CD4-positive, alpha-beta T cell treated with Interferon alpha-2 for 1 hour (primary cell): ENCODE data around the gene WFDC10A.
A peak's percentile ranks its signal among the peaks of the same experiment; 100 is the strongest.
"Not testable (repeated sequence)": the region's sequence is repeated elsewhere in the genome, so short reads cannot be mapped to it uniquely, and the experiment has no call there.

Experiments
- DNase-seq, 2 donors: peaks; one replicate each; pipeline ENCODE4 v3.0.0-alpha.2; 2020 to 2022

Gene WFDC10A

GRCh38 chr20:45629496-45630100 is at the start of gene WFDC10A:
Gene WFDC10A, plus strand, starts transcription at chr20:45629739. Its CDS starts 75 bp downstream, at chr20:45629814.
- DNase-seq = peak; percentile 19 to 27

GRCh38 chr20:45581702-45582101 is 47.8 kb upstream of the WFDC10A start:
- no peak for DNase-seq

DNA sequence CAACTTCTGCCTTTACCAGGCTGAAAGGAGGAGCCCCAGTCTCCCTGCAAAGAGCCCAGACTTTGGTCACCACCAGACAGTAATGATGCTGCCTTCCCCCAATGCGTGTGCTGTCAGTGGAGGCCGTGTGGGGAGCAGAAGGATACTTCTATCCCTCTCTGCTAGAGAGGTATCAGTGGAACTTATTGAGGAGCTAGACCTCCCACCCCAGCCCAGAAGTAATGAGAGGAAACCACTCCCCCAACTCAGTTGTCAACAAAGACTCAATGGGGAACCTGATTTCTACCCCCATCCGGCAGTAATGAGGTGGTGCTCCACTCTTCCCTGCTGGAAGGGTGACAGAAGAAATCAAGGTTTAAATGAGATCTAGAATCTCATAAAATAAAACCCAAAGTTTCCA is 46.0 kb upstream of the WFDC10A start:
- no peak for DNase-seq

DNA sequence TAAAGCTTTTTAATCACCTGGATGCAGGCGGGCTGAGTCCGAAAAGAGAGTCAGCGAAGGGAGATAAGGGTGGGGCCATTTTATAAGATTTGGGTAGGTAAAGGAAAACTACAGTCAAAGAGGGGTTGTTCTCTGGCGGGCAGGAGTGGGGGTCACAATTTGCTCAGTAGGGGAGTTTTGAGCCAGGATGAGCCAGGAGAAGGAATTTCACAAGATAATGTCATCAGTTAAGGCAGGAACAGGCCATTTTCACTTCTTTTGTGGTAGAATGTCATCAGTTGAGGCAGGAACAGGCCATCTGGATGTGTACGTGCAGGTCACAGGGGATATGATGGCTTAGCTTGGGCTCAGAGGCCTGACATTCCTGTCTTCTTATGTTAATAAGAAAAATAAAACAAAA is 45.2 kb upstream of the WFDC10A start:
- not testable (repeated sequence) for DNase-seq

DNA sequence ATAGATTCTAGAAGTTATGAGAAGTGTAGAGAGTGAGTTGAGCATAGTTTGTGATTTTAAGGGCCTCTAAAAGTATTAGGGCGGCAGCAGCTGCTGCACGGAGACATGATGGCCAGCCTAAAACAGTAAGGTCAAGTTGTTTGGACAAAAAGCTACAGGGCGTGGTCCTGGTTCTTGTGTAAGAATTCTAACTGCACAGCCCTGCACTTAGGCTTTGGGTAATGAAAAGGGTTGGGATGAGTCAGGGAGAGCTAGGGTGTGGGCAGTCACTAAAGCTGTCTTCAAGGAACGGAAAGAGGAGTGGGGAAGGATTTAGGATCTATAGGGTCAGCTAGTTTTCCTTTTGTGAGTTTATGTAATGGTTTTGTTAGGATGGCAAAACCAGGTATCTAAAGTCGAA is 43.6 kb upstream of the WFDC10A start:
- DNase-seq = not testable (repeated sequence)

GRCh38 chr20:45588800-45589199 is 40.7 kb upstream of the WFDC10A start:
- no peak for DNase-seq

- no peak for DNase-seq
Observed at GRCh38 chr20:45589725-45590124, 39.8 kb upstream of the WFDC10A start.

DNA sequence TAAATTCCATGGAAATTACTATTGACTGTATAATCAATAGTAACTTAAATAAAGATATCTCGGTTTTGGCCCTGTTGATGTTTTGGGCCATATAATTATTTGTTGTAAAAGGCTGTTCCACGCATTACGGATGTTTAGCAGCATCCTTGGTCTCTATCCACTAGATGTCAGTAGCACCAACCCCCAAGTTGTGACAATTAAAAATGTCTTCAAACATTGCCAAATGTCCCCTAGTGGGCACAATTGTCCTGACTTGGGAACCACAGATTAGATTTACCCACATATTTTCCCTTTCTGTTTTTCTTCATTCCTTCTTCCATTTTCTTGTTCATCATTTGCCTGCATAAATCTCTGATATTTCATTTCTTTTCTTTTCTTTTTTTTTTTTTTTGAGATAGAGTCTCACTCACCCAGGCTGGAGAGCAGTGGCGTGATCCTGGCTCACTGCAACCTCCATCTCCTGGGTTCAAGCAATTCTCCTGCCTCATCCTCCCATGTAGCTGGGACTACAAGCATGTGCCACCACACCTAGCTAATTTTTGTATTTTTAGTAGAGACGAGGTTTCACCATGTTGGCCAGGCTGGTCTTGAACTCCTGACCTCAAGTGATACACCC is 36.9 kb upstream of the WFDC10A start:
- peak in 1 of 2 donors; percentile 45 for DNase-seq

DNA sequence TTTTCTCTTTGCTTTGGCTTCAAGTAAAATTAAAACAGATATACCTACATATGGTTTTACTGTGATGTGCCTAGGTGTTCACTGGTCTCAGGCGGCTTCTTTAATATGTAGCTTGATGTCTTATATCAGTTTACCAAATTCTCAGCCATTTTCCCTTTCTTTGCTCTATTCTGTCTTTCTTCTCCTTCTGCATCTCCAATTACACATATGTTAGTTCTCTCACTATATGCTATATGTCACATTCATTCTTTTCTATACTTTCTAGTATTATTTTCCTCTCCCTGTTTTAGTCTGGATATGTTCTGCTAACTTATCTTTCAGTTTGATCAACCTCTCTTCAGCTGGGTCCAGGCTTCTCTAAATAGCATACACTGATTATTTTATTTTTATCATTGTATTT is 36.0 kb upstream of the WFDC10A start:
- DNase-seq = no peak

DNA sequence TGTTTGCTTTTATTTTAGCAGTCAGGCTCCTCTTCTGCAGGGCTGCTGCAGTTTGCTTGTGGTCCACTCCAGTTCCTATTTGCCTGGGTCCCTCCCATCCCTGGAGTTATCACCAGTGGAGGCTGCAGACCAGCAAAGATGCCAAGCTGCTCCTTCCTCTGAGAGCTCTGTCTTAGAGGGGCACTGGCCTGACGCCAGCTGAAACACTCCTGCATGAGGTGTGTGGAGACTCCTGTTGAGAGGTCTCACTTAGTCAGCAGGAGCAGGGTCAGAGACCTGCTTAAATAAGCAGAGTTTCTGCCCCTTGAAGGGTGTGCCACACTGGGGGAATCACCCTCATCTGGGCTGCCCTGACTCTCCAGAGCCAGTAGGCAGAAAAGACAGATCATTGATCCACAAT is 34.3 kb upstream of the WFDC10A start:
- no peak for DNase-seq

DNA sequence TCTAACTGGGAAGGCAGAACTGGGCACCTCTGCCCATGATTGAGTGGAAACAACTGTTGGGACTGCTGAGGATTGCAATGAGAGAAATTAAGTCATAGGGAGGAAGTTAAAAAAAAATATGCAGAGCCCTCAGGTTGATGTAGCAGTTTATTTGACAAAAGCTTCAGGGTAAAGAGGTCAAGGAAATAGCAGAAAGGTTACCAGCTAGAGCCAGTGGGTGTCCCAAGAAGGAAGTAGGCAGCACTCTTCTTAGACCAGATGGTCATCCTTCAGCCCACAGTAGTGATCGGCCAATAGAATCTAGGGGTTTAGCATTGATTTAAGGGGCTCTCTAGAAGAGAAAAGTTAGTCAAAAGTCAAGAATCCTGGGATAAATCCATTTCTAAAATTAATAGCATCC is 21.7 kb upstream of the WFDC10A start:
- DNase-seq = no peak

DNA sequence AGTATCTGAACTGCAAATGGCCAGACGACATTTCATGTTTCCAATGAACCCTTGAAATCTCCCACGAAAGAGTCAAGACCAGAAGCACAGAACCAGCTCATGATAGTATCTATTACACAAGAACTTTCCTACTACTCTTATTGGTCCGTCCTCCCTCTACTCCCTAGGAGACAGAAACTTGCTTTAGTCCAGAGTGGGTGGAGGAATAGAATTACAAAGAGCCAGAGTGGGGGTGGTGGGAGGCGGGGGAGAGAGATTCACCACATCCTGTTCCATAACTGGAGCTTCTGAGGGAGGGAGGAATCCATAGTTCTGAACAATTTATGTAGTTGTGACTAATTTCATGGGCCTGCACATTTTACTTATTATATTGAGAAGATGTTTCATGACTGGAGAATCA is 18.5 kb upstream of the WFDC10A start:
- no peak for DNase-seq

- DNase-seq = no peak
Observed at GRCh38 chr20:45612314-45612713, 17.2 kb upstream of the WFDC10A start.

DNA sequence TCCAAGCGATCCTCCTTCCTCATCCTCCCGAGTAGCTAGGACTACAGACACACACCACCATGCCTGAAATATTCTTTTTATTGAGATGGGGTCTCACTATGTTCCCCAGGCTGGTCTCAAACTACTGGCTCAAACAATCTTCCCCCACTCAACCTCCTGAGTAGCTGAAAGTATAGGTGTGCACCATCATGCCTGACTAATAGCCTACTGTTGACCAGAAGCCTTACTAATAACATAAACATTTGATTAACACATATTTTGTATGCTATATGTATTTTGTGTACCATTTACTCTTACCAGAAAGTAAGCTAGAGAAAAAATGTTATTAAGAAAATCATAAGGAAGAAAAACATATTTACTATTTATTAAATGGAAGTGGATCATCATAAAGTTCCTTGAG is 11.9 kb upstream of the WFDC10A start:
- DNase-seq = no peak

DNA sequence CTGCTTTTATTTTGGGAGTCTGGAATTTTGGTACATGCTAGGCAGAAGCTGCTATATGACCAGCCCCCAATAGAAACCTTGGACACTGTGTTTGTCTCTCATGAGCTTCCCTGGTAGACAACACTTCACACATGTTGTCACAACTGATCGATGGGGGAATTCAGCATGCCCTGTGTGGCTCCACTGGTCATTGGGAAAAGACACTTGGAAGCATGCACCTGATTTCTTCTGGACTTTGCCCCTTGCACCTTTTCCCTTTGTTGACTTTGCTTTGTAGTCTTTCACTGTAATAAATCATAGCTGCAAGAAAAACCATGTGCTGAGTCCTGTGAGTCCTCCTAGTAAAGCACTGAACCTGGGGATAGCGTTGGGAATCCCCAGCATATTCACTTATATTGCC is 7.9 kb upstream of the WFDC10A start:
- DNase-seq = no peak

GRCh38 chr20:45626540-45626939 is 3.0 kb upstream of the WFDC10A start:
- DNase-seq = no peak

GRCh38 chr20:45630371-45630770 is 832 bp downstream of the WFDC10A start:
- no peak for DNase-seq

DNA sequence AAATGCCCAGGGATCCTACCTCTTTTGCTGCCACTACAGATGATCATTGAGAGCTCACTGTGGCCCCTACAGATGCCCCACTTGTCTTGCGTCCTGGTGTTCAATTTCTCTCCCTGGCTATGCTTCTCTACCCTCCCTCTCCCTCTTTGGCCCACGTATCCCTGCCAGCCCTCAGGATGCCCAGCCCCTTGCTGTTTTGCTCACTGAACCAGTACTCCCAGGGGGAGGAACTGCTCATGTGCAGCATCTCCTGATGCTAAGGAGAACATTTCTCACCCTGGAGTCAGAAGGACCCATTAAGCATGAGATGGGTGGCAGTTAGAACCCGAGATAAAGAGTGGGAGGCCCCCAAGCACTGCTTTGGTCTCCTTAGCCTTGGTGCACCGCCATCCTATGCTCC is 1.6 kb downstream of the WFDC10A start, which contains the start of gene WFDC9:
Gene WFDC9, minus strand, starts transcription at position 101 of the 400 bp plus-strand sequence. CDS start 21,103 bp downstream, outside the sequence.
- DNase-seq = no peak

- DNase-seq = no peak
Observed at GRCh38 chr20:45636513-45636912, 7.0 kb downstream of the WFDC10A start.

- no peak for DNase-seq
Observed at GRCh38 chr20:45639687-45640086, 10.1 kb downstream of the WFDC10A start.

GRCh38 chr20:45641076-45641475 is 11.5 kb downstream of the WFDC10A start:
- not testable (repeated sequence) for DNase-seq

DNA sequence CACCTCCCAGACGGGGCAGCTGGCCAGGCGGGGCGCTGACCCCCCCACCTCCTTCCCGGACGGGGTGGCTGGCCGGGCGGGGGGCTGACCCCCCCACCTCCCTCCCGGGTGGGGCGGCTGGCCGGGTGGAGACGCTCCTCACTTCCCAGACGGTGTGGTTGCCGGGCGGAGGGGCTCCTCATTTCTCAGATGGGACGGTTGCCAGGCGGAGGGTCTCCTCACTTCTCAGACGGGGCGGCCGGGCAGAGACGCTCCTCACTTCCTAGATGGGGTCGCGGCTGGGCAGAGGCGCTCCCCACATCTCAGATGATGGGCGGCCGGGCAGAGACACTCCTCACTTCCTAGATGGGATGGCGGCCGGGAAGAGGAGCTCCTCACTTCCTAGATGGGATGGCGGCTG is 16.3 kb downstream of the WFDC10A start:
- not testable (repeated sequence) for DNase-seq

GRCh38 chr20:45646875-45647274 is 17.3 kb downstream of the WFDC10A start:
- DNase-seq = no peak

- no peak for DNase-seq
Observed at GRCh38 chr20:45647441-45648050, 18.0 kb downstream of the WFDC10A start.
